MM.1S (cell line): ENCODE data around the gene SLC27A2.

ENCODE experiments used
- DNase-seq: peaks from one replicate; pipeline ENCODE4 v3.0.0-alpha.2; 2015
- H2AFZ ChIP-seq: fragments of 300-600 bp; sonication (generic); 2 replicates; pipeline ENCODE4 v1.6.0; 2016; ENCODE audit warnings: antibody characterized with exemption, low read length
- H3F3A ChIP-seq: fragments of 300-600 bp; sonication (generic); 2 replicates; pipeline ENCODE4 v1.6.1; 2016; ENCODE audit warnings: mild to moderate bottlenecking, antibody characterized with exemption, low read length, moderate library complexity, mixed read lengths; ENCODE audit not compliant: insufficient read depth
- H3K27ac ChIP-seq: fragments of 300-600 bp; sonication (generic); 2 replicates; pipeline ENCODE4 v1.5.1; 2016; ENCODE audit warnings: mild to moderate bottlenecking, low read length
- H3K27me3 ChIP-seq: fragments of 300-600 bp; sonication (generic); replicated peaks from 2 replicates; pipeline ENCODE4 v1.6.0; 2016; ENCODE audit warnings: low read length; ENCODE audit not compliant: insufficient read depth
- H3K36me3 ChIP-seq: fragments of 300-600 bp; sonication (generic); replicated peaks from 2 replicates; pipeline ENCODE4 v1.6.1; 2016; ENCODE audit warnings: mild to moderate bottlenecking, low read length, mixed read lengths; ENCODE audit not compliant: insufficient read depth
- H3K4me1 ChIP-seq: fragments of 300-600 bp; sonication (generic); 2 replicates; pipeline ENCODE4 v1.6.1; 2016; ENCODE audit warnings: low read length, mixed read lengths
- H3K4me2 ChIP-seq: fragments of 300-600 bp; sonication (generic); 2 replicates; pipeline ENCODE4 v1.6.0; 2016; ENCODE audit warnings: low read depth, low read length
- H3K4me3 ChIP-seq: fragments of 300-600 bp; sonication (generic); 2 replicates; pipeline ENCODE4 v1.5.1; 2016; ENCODE audit warnings: low read length, mixed read lengths
- H3K79me2 ChIP-seq: fragments of 300-600 bp; sonication (generic); 2 replicates; pipeline ENCODE4 v1.6.1; 2016; ENCODE audit warnings: mixed run types, low read length, mixed read lengths
- H3K9ac ChIP-seq: fragments of 300-600 bp; sonication (generic); 2 replicates; pipeline ENCODE4 v1.6.1; 2016; ENCODE audit warnings: low read length, mixed read lengths
- H3K9me2 ChIP-seq: fragments of 300-600 bp; sonication (generic); replicated peaks from 2 replicates; pipeline ENCODE4 v1.6.1; 2016; ENCODE audit warnings: mild to moderate bottlenecking, low read length, mixed read lengths; ENCODE audit not compliant: insufficient read depth
- H3K9me3 ChIP-seq: fragments of 300-600 bp; sonication (generic); replicated peaks from 2 replicates; pipeline ENCODE4 v1.6.1; 2016; ENCODE audit warnings: mild to moderate bottlenecking, low read length, mixed read lengths; ENCODE audit not compliant: insufficient read depth
- H4K20me1 ChIP-seq: fragments of 300-600 bp; sonication (generic); 2 replicates; pipeline ENCODE4 v1.6.1; 2016; ENCODE audit warnings: mild to moderate bottlenecking, low read length, moderate library complexity, mixed read lengths; ENCODE audit not compliant: insufficient read depth
- CTCF ChIP-seq: fragments of 300-600 bp; sonication (generic); IDR thresholded peaks from 2 replicates; pipeline ENCODE4 v1.5.1; 2016; ENCODE audit warnings: antibody characterized with exemption, low read length, mixed read lengths
- EZH2 ChIP-seq: fragments of 300-600 bp; sonication (generic); optimal IDR thresholded peaks from 2 replicates; pipeline ENCODE3; 2017; ENCODE audit warnings: low read depth, mild to moderate bottlenecking, antibody characterized with exemption, low read length, mixed read lengths
- EZH2phosphoT487 ChIP-seq: fragments of 300-600 bp; sonication (generic); IDR thresholded peaks from 2 replicates; pipeline ENCODE4 v1.6.1; 2018; ENCODE audit warnings: antibody characterized with exemption, low read length

SLC27A2 gene

GRCh38 chr15:50148362-50148963 lies 33.5 kb upstream of the SLC27A2 start:
- Histone ChIP-seq H3K27me3 (no peaks in the 10 kb centered on the region), H3K4me2 (no peak overlapping the region), H4K20me1 (no peaks in the 10 kb centered on the region), H3K4me3 (no peak overlapping the region), H3K27ac (no peak overlapping the region), H3K4me1 (no peaks in the 10 kb centered on the region), H3K36me3 (no peaks in the 10 kb centered on the region), H2AFZ (no peak overlapping the region), H3K9me3 (no peaks in the 10 kb centered on the region), H3K9ac (no peak overlapping the region), H3K9me2 (no peaks in the 10 kb centered on the region), H3F3A (no peaks in the 10 kb centered on the region), H3K79me2 (no peaks in the 10 kb centered on the region)
- TF ChIP-seq CTCF (peak; percentile 11; the same call in 1 of the 2 replicates), EZH2phosphoT487 (no peak)
- DNase-seq = no peak

- DNase-seq = no peak
- no peak overlapping the region for H2AFZ ChIP-seq
- H3K4me2 ChIP-seq = no peak overlapping the region
Observed at GRCh38 chr15:50149090-50149489, 32.9 kb upstream of the SLC27A2 start.

GRCh38 chr15:50150349-50150748 lies 31.6 kb upstream of the SLC27A2 start:
- H3K4me1 ChIP-seq = no peaks in the 10 kb centered on the region
- H3K4me2 ChIP-seq = no peak overlapping the region
- no peak overlapping the region for H2AFZ ChIP-seq
- H3K4me3 ChIP-seq = no peak overlapping the region
- no peak for DNase-seq
- H3K9me2 ChIP-seq = no peaks in the 10 kb centered on the region
- no peak overlapping the region for H3K9ac ChIP-seq
- no peaks in the 10 kb centered on the region for H3F3A ChIP-seq
- H3K27ac ChIP-seq = no peak overlapping the region
- no peaks in the 10 kb centered on the region for H3K9me3 ChIP-seq
- no peaks in the 10 kb centered on the region for H4K20me1 ChIP-seq
- no peaks in the 10 kb centered on the region for H3K36me3 ChIP-seq
- no peaks in the 10 kb centered on the region for H3K27me3 ChIP-seq
- no peaks in the 10 kb centered on the region for H3K79me2 ChIP-seq
- TF ChIP-seq EZH2phosphoT487 (no peak), CTCF (no peak), EZH2 (no peak)

More at GRCh38 chr15:50149090-50149489, 32.9 kb upstream of the SLC27A2 start:
- Histone ChIP-seq H3K9me3 (no peaks in the 10 kb centered on the region), H3K9ac (no peak overlapping the region), H3K4me1 (no peaks in the 10 kb centered on the region), H3K36me3 (no peaks in the 10 kb centered on the region), H3K27ac (no peak overlapping the region), H3K79me2 (no peaks in the 10 kb centered on the region), H3K9me2 (no peaks in the 10 kb centered on the region), H3K27me3 (no peaks in the 10 kb centered on the region), H3F3A (no peaks in the 10 kb centered on the region), H4K20me1 (no peaks in the 10 kb centered on the region), H3K4me3 (no peak overlapping the region)
- TF ChIP-seq CTCF (no peak), EZH2phosphoT487 (no peak), EZH2 (no peak)
